ENCODE data around the gene TPGS1.

Gene TPGS1

DNA sequence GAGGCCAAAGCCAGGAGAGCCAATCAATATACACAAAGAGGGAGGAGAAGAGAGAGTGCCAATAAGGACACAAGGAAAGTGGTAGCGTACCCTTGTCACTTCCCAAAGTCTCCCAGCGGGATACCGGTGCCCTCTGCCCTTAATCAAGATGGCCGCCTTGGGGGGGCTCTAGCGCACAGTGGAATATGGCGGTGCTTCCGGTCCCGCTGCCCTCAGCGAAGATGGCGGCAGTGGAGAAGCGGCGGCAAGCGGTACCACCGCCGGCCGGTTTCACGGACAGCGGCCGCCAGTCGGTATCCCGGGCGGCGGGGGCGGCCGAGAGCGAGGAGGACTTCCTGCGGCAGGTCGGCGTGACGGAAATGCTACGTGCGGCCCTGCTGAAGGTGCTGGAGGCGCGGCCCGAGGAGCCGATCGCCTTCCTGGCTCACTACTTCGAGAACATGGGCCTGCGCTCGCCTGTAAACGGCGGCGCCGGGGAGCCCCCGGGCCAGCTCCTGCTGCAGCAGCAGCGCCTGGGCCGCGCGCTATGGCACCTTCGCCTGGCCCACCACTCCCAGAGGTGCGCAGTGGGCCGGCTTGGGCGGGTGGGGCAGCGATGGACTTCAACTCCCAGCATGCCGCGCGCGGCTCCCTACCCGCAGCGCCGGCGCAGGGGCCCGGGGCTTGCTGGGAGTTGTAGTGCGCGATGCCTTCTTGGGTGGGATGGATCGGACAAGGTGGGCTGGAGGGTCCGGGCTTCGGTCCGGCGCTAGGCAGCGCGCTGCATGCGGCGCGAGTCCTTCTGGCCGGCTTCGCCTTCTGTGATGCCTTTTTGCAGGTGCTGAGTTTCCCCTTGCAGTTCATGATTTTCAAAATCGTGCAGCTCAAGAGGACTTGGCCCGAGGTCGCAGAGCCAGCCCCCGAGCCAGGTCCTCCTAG lies at the start of gene TPGS1:
TPGS1 (plus strand) TSS at position 212 of the 918 bp plus-strand sequence; CDS start at position 222, 10 bp downstream.
- DNase-seq: peak; percentile 75 to 83

DNA sequence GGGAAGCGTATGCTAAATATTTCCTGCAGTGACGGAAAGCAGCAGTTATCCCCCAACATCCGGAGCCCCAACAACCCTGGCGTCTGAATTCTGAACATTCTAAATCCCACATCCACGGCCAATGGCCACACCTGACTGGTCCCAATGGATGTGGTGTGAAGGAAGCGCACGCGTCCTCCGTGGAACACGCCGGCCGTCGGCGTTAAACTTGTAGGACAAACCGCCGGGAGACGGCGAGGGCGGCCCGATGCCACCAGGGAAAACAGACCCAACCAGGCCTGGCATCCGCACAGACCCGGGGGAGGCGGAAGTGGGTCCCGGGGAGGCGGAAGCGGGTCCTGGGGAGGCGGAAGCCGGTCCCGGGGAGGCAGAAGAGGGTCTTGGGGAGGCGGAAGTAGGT lies 49.7 kb upstream of the TPGS1 start:
- DNase-seq: no peak

- no peak for DNase-seq
These were observed 48.9 kb upstream of the TPGS1 start for GRCh38 chr19:458091-459042.

DNA sequence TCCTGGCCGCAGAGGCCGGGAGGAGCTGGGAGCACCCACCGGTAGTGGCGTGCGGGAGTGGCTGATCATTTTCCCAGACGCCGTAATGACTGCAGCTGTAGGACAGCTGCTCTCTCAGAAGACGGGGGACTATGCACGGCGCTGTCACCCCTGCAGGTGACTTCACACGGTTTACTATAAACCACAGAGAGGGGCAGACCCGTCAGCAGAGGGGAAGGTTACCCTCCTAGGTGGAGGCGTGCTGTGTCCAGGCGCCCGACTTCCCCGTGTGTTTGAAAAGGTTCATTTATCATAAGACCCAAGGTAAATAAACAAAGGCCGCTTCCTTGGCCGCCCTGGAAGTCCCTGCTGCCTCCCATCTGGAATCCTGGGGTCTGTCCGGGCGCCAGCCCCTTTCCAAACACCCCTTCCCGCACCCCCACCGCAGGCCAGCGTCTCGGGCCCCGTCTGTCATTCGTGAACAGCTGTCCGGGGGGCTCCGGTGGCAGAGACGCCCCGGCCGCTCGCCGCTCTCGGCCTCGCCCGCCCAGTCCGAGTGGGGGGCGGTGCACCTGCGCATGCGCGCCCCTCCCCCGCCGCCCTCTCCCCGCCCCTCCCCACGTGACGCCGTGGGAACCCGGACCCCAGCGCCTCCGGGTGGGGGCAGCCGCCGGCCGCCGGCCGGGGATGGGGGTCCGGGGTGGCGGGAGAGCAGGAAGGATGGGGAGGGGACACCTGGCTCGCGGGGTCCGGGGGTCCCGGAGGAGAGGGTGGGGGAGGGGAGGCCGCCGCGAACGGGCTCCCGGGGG lies 47.4 kb upstream of the TPGS1 start:
- DNase-seq: peak; percentile 50 to 85

GRCh38 chr19:460877-461720 lies 46.2 kb upstream of the TPGS1 start, which contains the start of gene SHC2:
Gene SHC2, minus strand, starts transcription at chr19:461033. Its CDS starts 37 bp downstream, at chr19:460996.
- no peak for DNase-seq

- DNase-seq: peak; percentile 54 to 76
These were observed 45.4 kb upstream of the TPGS1 start for GRCh38 chr19:461721-462551.

DNA sequence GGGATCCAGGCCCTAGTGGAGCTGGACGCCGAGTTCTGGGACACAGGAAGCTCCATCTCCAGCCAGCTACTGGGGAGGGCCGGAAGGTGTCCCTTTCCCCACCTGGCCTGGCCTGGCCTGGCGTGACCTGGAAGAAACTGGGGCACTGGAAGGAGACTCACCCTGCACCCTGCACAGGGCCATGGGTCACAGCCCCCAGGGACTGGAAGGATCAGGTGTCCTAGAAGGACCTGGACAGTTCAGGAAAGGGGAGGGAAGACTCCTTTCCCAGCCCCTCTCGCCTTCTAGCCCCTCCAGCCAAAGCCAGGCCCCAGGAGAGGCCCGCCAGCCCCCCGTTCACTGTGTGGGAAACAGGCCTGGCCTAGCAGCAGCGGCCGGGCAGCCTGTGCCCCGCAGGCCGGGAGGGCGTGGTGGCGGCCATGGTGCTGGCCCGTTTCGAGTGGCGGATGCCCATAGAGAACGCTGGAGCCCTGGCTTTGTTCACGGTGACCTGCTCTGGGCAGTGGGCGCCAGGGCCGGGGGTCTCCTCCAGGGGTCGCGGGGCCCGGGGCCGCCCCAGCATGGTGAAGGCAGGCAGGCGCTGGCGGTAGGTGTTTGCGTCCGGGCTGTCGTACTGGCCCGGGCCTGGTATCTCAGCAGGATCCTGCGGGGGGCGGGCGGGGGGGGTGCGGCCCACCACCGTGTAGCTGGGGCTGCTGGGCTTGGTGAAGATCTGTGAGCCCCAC lies 43.7 kb upstream of the TPGS1 start:
- DNase-seq: no peak

DNA sequence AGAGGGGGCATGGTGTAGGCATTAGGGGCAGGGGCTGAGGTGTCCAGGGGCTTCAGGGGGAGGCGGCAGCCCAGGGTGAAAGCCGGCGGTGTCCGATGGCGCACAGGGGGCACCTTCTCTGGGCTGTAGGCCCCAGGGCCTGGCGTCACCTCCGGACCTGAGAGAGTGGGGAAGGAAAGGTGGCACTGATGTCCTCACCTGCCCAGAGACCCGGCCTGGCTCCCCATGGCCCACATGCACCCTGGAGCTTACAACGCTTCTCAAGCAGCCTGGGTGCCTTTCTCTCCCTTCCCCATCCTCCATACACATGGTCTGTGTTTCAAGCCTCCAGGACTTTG lies 43.1 kb upstream of the TPGS1 start:
- no peak for DNase-seq

DNA sequence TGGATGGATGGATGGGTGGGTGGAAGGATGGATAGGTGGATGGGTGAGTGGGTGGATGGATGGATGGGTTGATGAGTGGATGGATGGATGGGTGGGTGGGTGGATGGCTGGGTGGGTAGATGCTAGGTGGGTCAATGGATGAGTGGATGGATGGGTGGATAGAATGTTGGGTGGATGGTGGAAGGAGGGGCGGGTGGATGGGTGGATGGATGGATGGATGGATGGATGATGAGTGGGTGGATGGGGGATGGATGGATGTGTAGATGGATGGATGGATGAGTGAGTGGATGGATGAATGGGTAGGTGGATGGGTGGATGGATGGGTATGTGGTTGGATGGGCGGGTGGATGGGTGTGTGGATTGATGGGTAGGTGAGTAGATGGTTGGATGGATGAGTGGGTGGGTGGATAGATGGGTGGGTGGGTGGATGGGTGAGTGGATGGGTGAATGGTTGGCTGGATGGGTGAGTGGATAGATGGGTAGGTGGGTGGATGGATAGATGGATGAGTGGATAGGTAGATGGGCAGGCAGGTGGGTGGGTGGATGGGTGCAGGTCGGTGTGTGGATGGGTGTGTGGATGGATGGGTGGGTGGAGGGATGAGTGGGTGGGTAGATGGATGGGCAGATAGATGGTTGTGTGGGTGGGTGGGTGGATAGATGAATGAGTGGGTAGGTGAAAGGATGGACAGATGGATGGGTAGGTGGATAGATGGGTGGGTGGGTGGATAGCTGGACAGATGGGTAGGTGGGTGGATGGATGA lies 42.1 kb upstream of the TPGS1 start:
- no peak for DNase-seq

DNA sequence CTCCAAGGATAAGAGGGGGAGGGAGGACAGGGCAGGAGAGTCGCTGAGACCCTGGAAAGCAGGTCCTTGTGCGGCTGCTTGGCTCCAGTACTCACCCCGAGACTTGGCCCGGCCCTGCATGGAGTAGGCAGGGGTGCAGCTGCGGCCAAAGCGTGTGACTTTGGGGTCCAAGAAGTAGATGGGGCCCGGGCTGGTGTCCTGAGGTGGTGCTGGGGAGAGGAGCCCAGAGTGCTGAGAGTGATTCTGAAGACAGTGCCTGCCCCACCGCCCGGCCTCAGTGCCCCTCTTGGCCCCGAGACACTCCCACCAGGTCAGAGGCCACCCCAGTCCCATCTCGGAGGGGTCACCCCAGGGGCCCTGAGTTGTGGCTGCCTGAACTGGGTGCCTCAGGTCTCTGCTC lies 39.7 kb upstream of the TPGS1 start:
- DNase-seq: no peak

DNA sequence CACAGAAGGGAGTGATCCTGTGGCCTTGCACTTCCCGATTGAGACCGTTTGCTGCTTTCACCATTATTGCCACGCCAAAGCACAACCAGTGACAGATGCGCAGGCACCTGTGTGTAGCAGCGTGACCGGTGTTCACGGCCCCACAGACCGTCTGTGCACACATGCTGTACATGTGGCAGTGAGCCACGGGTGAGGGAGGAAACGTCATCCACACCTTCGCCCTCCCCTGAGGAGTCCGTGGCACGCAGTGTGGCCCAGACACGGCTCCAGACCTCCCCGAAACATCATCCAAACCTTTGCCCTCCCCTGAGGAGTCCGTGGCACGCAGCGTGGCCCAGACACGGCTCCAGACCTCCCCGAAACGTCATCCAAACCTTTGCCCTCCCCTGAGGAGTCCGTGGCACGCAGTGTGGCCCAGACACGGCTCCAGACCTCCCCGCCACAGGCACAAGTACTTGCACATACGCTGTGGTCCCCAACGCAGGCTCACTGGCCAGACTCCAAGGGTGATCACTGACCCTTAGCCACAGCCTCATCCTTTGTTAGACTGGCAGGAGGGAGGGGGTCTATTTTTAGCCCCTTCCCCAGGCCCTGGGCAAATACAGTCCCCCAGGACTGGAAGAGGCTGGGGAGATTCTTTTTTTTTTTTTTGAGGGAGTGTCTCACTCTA lies 38.6 kb upstream of the TPGS1 start:
- DNase-seq: no peak

- no peak for DNase-seq
These were observed 37.5 kb upstream of the TPGS1 start for GRCh38 chr19:469833-470232.

- DNase-seq: no peak
These were observed 36.6 kb upstream of the TPGS1 start for GRCh38 chr19:470701-471100.

DNA sequence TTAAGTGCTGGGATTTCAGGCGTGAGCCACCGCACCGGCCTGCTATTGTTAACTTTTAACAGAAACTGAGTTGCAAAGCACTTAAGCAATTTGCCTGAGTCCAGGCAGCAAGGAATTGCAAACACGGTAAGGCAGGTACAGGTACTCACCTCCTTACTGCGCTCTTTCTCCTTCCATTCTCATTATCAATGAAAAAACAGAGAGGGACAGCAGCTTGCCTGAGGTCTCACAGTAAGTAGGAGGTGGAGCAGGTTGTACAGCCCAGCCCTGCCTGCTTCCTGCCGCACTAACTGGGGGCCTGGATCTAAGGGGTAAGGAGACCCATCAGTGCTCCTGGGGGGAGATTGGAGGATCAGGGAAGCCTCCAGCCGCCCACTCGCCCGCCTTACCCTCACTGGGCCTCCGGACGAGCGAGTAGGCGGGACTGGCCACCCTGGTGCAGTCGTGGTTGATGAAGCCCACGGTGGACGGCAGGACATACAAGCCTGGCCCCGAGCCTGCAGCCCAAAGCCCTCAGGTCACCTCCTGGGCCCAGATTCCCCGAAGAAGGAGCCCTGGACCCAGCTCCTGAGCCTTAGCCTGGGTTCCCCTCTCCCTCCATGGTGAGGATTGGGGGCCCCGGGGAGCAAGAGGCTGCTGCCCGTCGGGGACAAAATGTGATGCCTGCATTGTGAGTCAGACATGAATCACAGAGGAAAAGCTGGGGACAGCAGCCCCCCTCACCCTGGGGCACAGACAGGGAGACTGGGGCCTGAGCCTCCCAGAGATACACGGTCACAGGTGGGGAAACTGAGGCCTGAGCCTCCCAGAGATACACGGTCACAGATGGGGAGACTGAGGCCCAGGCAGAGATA lies 35.1 kb upstream of the TPGS1 start:
- DNase-seq: no peak

GRCh38 chr19:474126-475078 lies 32.9 kb upstream of the TPGS1 start:
- no peak for DNase-seq

- DNase-seq: no peak
These were observed 31.9 kb upstream of the TPGS1 start for GRCh38 chr19:475360-475759.

All from NCI-H2081 (cell line).